IPS-18a (cell line): ENCODE measurements around the gene NAPSA.
"Not testable (repeated sequence)": the region's sequence is repeated elsewhere in the genome, so short reads cannot be mapped to it uniquely, and the experiment has no call there.

Source experiments
- H3K27ac ChIP-seq: one replicate; pipeline ENCODE4 v1.5.1; 2013; ENCODE audit warnings: low read length
- H3K27me3 ChIP-seq: one replicate; pipeline ENCODE4 v1.6.1; 2013; ENCODE audit warnings: mild to moderate bottlenecking, low read length; ENCODE audit not compliant: control insufficient read depth, insufficient read depth
- H3K36me3 ChIP-seq: one replicate; pipeline ENCODE4 v1.6.1; 2013; ENCODE audit warnings: low read depth, low read length; ENCODE audit not compliant: control insufficient read depth
- H3K4me1 ChIP-seq: one replicate; pipeline ENCODE4 v1.6.1; 2013; ENCODE audit warnings: low read depth, low read length; ENCODE audit not compliant: control insufficient read depth
- H3K4me3 ChIP-seq: one replicate; pipeline ENCODE4 v1.5.1; 2013; ENCODE audit warnings: low read length
- H3K9ac ChIP-seq: one replicate; pipeline ENCODE4 v1.6.1; 2013; ENCODE audit warnings: mild to moderate bottlenecking, low read length, moderate library complexity
- H3K9me3 ChIP-seq: one replicate; pipeline ENCODE4 v1.6.1; 2013; ENCODE audit warnings: low read depth, low read length; ENCODE audit not compliant: control insufficient read depth

The NAPSA gene

DNA sequence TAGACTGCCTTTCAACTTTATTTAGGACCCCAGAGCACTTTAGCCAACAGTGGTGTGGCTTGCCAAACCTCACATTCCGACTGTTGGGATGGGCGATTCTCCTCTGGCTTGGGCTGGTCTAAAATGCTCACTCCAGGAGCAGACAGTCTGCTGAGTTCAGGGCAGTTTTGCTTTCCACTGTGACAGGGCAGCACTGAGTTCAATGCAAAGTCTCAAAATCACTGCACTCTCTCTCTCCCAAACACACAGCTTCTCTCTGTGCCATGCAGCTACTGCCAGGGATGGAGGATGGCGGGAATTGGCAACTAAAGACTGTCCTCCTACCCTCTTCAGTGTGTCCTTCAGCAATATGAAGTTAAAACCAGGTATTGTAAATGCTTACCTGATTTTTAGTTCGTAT is 13.2 kb downstream of the NAPSA start:
- no peaks in the 10 kb centered on the region for H3K27me3 ChIP-seq
- no peaks in the 10 kb centered on the region for H3K36me3 ChIP-seq
- H3K9me3 ChIP-seq, result no peaks in the 10 kb centered on the region
- no peak overlapping the region for H3K4me3 ChIP-seq
- no peak overlapping the region for H3K9ac ChIP-seq
- H3K4me1 ChIP-seq, result no peaks in the 10 kb centered on the region
- no peak overlapping the region for H3K27ac ChIP-seq

DNA sequence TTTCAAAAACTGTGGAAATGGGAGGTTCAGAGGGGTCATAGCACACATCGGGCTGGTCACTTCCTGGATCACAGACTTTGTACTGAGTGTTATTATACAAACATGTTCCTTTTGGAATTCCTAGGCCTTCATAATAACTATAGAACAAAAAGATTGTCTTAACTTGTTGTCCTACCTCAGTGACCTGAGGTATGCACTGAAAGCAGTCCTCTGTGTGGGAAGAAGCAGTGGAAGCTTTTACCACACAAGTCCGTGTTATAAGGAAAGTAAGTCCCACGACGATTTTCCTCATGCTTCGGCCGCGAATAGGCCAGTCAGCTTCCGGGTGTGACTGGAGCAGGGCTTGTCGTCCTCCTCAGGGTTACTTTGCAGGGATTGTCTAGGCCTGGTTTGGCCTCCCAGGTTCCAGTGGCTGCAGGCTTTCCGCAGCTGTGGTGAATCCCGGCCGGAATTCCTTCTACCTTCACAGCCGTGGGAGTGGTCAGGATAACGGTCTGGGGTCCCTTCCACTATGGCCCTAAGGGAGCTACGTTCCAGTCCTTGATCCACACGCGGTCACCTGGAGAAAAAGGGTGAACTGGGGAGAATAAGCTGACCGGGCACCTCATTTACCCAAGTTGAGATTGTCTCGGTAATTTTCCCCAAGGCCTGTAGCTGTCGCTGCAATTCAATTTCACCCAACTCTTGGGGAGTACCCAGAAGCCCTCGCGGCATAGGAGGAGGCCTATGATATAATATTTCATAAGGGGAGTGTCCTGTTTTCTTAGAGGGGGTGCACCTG is 16.0 kb downstream of the NAPSA start:
- Histone ChIP-seq H3K27me3 (no peaks in the 10 kb centered on the region), H3K27ac (no peak overlapping the region), H3K4me3 (no peak overlapping the region), H3K9me3 (no peaks in the 10 kb centered on the region), H3K36me3 (no peaks in the 10 kb centered on the region), H3K9ac (no peak overlapping the region), H3K4me1 (no peaks in the 10 kb centered on the region)

- not testable (repeated sequence) for H3K9me3 ChIP-seq, H3K4me1 ChIP-seq, H3K4me3 ChIP-seq, H3K36me3 ChIP-seq, H3K27ac ChIP-seq, H3K27me3 ChIP-seq, H3K9ac ChIP-seq
These were observed 18.3 kb downstream of the NAPSA start for GRCh38 chr19:50347089-50347581.

- H3K4me3 ChIP-seq, result no peak overlapping the region
These were observed 20.6 kb downstream of the NAPSA start for GRCh38 chr19:50344661-50345318.

GRCh38 chr19:50341091-50341564 is 24.3 kb downstream of the NAPSA start:
- H3K4me1 ChIP-seq, result no peaks in the 10 kb centered on the region
- no peak overlapping the region for H3K27ac ChIP-seq
- H3K9me3 ChIP-seq, result no peaks in the 10 kb centered on the region
- no peaks in the 10 kb centered on the region for H3K27me3 ChIP-seq
- H3K9ac ChIP-seq, result no peak overlapping the region
- H3K4me3 ChIP-seq, result no peak overlapping the region
- no peaks in the 10 kb centered on the region for H3K36me3 ChIP-seq

More at GRCh38 chr19:50344661-50345318, 20.6 kb downstream of the NAPSA start:
- Histone ChIP-seq H3K27ac (no peak overlapping the region), H3K9ac (no peak overlapping the region), H3K4me1 (no peaks in the 10 kb centered on the region), H3K36me3 (no peaks in the 10 kb centered on the region), H3K27me3 (no peaks in the 10 kb centered on the region), H3K9me3 (no peaks in the 10 kb centered on the region)

- H3K9ac ChIP-seq, result no peak overlapping the region
- no peak overlapping the region for H3K27ac ChIP-seq
- H3K36me3 ChIP-seq, result no peaks in the 10 kb centered on the region
- no peaks in the 10 kb centered on the region for H3K27me3 ChIP-seq
- no peak overlapping the region for H3K4me3 ChIP-seq
- no peaks in the 10 kb centered on the region for H3K9me3 ChIP-seq
- no peaks in the 10 kb centered on the region for H3K4me1 ChIP-seq
These were observed 25.1 kb downstream of the NAPSA start for GRCh38 chr19:50340331-50340730.

DNA sequence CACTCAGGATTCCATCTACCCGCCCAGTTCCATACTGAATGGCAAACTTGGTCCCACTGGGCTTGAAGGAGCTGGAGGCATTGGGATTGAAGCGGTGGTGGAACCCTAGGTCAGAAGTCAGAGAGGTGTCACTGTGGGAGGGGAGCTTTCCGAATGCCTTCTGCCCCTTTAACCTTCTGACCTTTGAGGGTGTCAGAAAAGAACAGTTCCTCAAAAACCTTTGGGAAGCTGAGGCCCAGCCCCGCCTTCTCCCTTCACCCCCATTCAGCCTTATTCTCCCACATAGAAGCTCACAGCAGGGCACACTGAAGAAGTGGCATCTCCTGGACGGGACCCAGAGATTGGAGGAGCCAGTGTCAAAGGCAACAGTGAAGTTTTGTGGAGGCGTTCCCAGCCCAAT is 28.4 kb downstream of the NAPSA start:
- H3K4me3 ChIP-seq, H3K27me3 ChIP-seq, H3K9ac ChIP-seq, H3K27ac ChIP-seq, H3K36me3 ChIP-seq, H3K4me1 ChIP-seq, H3K9me3 ChIP-seq: not testable (repeated sequence)

DNA sequence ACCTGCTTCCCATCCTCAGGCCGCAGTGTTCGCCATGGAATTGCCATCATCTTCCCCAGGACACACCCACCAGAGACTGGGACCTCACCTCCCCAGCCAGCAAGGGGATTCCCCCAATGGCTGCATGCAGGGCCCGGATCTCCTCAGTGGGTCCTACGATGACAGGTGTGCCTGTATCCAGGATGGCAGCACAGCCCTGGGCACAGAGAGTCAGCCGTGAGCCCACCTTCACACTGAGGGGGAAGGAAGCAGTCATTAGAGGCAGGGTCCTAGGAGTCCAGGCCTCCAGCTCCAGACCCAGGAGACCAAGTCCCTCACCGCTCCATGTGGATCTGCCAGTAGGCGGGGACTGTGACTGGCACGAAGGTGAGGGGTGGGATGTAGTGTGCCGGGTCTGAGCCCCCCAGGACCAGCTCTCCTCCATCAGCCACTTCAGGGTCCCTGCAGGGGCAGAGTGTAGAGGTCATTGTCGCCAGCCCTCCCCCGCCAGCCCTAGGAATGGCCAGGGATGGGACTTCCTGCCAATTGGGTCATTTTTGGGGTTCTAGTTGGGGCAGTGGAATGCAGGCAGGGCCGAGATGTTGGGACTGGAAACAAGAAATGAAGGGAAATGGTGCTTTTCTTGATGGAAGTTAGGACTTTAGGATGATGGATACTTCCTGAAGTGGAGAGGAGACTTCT is 30.6 kb downstream of the NAPSA start:
- H3K9me3 ChIP-seq, result no peaks in the 10 kb centered on the region
- no peak overlapping the region for H3K27ac ChIP-seq
- H3K4me1 ChIP-seq, result peaks cover 17% of the 10 kb centered on the region
- H3K4me3 ChIP-seq, result no peak overlapping the region
- no peak overlapping the region for H3K9ac ChIP-seq
- no peaks in the 10 kb centered on the region for H3K36me3 ChIP-seq
- no peaks in the 10 kb centered on the region for H3K27me3 ChIP-seq

DNA sequence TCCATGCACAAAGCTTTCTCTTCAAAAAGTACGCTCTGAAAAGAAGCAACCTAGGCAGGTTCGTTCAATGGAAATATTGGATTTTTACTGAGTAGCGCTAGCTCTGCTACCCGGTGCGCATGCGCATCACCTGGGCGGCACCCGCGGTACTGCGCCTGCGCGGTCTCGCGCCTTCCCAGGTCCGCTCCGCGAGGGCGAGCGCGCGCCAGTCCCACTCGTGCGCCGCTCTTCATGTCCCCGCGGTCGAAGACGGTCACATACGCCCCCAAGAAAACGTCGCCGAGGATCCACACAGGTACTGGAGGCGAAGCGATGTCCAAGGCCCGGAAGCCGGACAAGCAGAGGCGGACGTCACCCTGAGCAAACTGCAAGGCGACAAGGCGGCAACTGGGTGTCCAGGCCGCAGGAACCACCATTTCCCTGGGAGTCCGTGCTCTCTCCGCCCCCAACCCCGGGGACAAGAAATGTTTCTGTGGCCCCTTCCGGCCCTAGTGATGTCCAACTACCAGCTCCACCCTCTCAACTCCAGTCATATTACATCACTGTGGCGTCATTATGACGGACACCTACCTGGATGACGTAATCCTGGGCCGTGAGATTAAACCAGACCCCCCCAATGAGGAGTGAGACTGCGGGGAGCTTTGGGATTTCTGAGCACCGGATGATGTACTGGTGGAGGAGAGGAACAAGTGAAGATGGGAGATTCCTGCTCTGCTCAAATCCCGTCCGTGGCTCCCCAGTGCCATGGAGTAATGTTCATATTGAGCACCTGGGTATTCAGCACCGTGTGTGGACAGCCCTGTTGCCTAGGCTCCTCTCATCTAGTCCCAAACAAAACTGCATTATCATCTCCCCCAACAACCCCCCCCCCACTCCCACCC is 31.5 kb downstream of the NAPSA start:
- peaks cover 17% of the 10 kb centered on the region for H3K4me1 ChIP-seq
- no peaks in the 10 kb centered on the region for H3K9me3 ChIP-seq
- peak overlapping the region; percentile 65 for H3K9ac ChIP-seq
- peak overlapping the region; percentile 21 for H3K27ac ChIP-seq
- H3K4me3 ChIP-seq, result peak overlapping the region; percentile 90
- H3K36me3 ChIP-seq, result no peaks in the 10 kb centered on the region
- H3K27me3 ChIP-seq, result no peaks in the 10 kb centered on the region

GRCh38 chr19:50333235-50333736 is 32.2 kb downstream of the NAPSA start:
- H3K36me3 ChIP-seq, result no peaks in the 10 kb centered on the region
- H3K27ac ChIP-seq, result peak overlapping the region; percentile 93
- no peaks in the 10 kb centered on the region for H3K9me3 ChIP-seq
- peaks cover 17% of the 10 kb centered on the region for H3K4me1 ChIP-seq
- peak overlapping the region; percentile 90 for H3K4me3 ChIP-seq
- peaks cover 3% of the 10 kb centered on the region for H3K27me3 ChIP-seq
- H3K9ac ChIP-seq, result peak overlapping the region; percentile 90
